GM06990 (cell line): ENCODE data around the gene BOLA1.

ENCODE experiments used
- DNase-seq: peaks from one replicate; pipeline ENCODE4 v3.0.0-alpha.2; 2011; ENCODE audit not compliant: insufficient read length; ENCODE audit errors: extremely low read depth
- H3K27me3 ChIP-seq: replicated peaks from 2 replicates; pipeline ENCODE4 v1.6.0; 2011; ENCODE audit warnings: low read length; ENCODE audit not compliant: control insufficient read depth, insufficient read depth
- H3K36me3 ChIP-seq: 2 replicates; pipeline ENCODE4 v1.5.1; 2011; ENCODE audit warnings: low read length; ENCODE audit not compliant: control insufficient read depth, insufficient read depth
- H3K4me3 ChIP-seq: replicated peaks from 2 replicates; pipeline ENCODE4 v1.5.1; 2011; ENCODE audit warnings: low read depth, mild to moderate bottlenecking, control low read depth, low read length
- TF ChIP-seq, protein P1 (sequence below): IDR thresholded peaks from 2 replicates; pipeline ENCODE4 v1.5.1; 2011; ENCODE audit warnings: low read length, control low read depth, mild to moderate bottlenecking, inconsistent platforms; ENCODE audit not compliant: insufficient read depth, poor library complexity, severe bottlenecking

BOLA1 gene

DNA sequence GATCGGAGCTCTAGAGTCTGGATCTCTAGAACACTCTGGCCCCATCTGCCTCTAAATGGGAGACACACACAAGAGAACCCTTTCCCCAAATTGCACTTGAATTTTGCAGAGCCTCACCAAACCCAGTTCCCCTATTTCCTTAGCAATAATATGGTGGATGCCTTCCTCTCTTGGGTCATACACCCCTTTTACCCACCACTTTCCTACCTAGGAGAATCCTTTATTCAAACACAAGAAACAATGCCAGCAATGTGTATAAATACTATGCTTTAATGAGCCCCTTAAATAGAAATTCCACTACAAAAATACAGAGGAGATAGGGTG is 29.0 kb downstream of the BOLA1 start:
- TF ChIP-seq, protein P1, sequence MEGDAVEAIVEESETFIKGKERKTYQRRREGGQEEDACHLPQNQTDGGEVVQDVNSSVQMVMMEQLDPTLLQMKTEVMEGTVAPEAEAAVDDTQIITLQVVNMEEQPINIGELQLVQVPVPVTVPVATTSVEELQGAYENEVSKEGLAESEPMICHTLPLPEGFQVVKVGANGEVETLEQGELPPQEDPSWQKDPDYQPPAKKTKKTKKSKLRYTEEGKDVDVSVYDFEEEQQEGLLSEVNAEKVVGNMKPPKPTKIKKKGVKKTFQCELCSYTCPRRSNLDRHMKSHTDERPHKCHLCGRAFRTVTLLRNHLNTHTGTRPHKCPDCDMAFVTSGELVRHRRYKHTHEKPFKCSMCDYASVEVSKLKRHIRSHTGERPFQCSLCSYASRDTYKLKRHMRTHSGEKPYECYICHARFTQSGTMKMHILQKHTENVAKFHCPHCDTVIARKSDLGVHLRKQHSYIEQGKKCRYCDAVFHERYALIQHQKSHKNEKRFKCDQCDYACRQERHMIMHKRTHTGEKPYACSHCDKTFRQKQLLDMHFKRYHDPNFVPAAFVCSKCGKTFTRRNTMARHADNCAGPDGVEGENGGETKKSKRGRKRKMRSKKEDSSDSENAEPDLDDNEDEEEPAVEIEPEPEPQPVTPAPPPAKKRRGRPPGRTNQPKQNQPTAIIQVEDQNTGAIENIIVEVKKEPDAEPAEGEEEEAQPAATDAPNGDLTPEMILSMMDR = no peak
- Histone ChIP-seq H3K27me3 (no peaks in the 10 kb centered on the region), H3K36me3 (peaks cover 20% of the 10 kb centered on the region), H3K4me3 (peak overlapping the region; percentile 95)
- no peak for DNase-seq

DNA sequence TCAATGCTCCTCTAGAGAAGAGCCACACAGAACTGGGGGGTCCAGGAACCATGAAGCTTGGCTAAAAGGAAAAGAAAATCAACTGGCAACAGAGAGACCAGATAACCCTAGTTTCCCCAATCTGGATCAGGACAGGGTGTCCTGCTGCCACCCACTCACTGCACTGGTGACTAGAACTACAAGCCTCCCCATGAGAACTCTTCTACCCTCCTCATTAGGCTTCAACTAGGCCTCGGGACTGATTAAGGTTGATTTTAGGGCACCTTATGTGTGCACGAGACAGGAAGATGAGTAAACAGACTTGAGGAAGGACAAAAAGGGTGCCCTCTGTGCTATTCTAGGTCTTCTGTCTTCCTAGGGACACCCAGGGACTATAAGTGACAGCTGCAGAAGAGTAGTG is 30.5 kb downstream of the BOLA1 start:
- H3K36me3 ChIP-seq = peaks cover 9% of the 10 kb centered on the region

DNA sequence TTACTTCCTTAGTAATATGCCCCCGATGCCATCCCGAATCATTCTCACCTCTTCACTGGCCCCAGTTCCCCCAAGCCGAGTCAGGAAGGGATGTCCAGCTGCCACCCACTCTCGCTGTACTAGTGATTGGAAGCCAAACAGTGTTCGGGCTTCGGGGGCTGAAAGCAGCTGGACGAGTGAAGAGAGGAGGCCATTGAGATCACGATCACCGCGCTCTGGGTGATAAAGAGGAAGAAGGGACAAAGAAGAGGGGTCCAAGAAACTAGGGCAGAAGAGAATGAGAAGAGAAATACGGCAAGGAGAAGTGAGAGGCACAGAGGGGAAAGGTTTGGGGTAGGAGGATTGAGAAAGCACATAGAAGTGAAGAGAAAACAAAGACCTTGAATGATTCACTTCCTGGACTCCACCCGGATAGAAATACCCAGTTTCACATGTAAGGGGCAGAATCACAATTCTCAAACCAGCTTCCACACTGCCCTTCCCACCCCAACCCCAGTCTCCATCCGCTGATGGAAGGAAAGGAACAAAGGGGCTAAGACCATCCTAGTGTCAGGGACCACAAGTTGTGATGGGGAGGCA is 31.9 kb downstream of the BOLA1 start:
- TF ChIP-seq, protein P1 = no peak
- H3K36me3 ChIP-seq = peaks cover 2% of the 10 kb centered on the region; the same call in 1 of the 2 replicates
- no peak for DNase-seq

More for the DNA sequence above, 30.5 kb downstream of the BOLA1 start:
- TF ChIP-seq, protein P1 = no peak
- H3K27me3 ChIP-seq = no peaks in the 10 kb centered on the region
- H3K4me3 ChIP-seq = no peak overlapping the region
- no peak for DNase-seq

DNA sequence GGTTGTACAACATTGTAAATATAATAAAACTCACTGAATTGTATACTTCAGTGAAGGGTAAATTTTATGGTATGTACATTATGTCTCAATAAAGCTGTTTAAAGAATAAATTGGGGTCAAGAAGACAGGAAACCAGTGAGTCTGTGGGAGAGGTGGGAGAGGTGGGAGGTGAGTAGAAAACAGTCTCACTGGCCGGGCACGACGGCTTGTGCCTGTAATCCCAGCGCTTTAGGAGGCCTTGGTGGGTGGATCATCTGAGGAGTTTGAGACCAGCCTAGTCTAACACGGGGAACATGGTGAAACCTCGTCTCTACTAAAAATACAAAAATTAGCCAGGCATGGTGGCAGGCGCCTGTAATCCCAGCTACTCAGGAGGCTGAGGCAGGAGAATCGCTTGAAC is 33.1 kb downstream of the BOLA1 start:
- TF ChIP-seq, protein P1 = no peak
- H3K4me3 ChIP-seq = no peak overlapping the region
- no peak for DNase-seq
- no peaks in the 10 kb centered on the region for H3K36me3 ChIP-seq
- H3K27me3 ChIP-seq = no peaks in the 10 kb centered on the region

More for the DNA sequence above, 31.9 kb downstream of the BOLA1 start:
- Histone ChIP-seq H3K27me3 (no peaks in the 10 kb centered on the region), H3K4me3 (no peak overlapping the region)

DNA sequence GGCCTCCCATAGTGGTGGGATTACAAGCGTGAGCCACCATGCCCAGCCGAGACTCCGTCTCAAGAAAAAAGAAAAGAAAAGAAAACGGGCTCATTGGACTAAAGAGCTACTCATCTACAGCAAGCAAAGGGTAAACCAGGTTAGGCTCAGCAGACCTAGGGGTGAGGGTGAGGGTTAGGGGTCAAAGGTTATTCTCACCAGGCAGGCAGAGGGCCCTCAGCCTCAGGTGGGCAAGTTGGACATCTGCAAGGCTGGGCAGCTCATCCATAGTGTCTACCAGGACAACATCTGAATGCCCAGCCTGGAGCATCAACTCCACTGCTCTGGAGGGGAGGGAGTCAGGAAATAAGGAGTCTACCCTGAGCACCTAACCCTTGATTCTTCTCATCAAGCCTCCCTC is 33.8 kb downstream of the BOLA1 start:
- Histone ChIP-seq H3K36me3 (no peaks in the 10 kb centered on the region), H3K27me3 (no peaks in the 10 kb centered on the region), H3K4me3 (no peak overlapping the region)
- no peak for DNase-seq
- TF ChIP-seq, protein P1 = no peak

DNA sequence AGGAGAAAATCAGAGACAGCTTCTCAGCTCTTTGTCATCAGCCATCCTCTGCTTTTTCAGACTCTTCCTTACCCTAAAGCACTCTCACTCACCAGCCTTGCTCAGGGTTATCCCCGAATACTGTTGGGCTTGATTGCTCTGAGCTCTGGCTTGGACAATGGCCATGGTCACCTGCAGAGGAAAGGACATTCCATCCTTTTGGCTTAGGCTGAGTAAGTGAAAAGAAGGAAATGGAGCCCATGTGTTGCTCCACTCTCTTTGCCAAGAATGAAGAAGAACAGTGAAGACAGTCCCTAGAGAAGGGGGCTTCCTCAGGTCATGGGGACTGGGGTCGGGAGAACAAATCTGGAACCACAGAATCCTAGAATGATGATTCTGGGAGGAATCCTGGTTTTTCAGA is 35.0 kb downstream of the BOLA1 start:
- no peak overlapping the region for H3K4me3 ChIP-seq
- TF ChIP-seq, protein P1 = no peak
- H3K36me3 ChIP-seq = no peaks in the 10 kb centered on the region
- no peaks in the 10 kb centered on the region for H3K27me3 ChIP-seq
- no peak for DNase-seq
